OCI-LY1 (cell line): ENCODE results near the gene CCNH.

Experiments used
- H2AFZ ChIP-seq: fragments of 200-600 bp; sonication (generic), shearing (Covaris generic); 2 replicates; pipeline ENCODE4 v1.6.0; 2014; ENCODE audit warnings: antibody characterized with exemption, mild to moderate bottlenecking, low read length
- H3F3A ChIP-seq: fragments of 200-600 bp; sonication (generic), shearing (Covaris generic); 2 replicates; pipeline ENCODE4 v1.6.0; 2014; ENCODE audit warnings: mild to moderate bottlenecking, antibody characterized with exemption, low read length, moderate library complexity; ENCODE audit not compliant: insufficient read depth
- H3K27ac ChIP-seq: fragments of 200-600 bp; sonication (generic); 2 replicates; pipeline ENCODE4 v1.5.1; 2014; ENCODE audit warnings: low read length, mixed run types, mild to moderate bottlenecking, low read depth; ENCODE audit not compliant: poor library complexity, severe bottlenecking
- H3K27me3 ChIP-seq: fragments of 200-600 bp; sonication (generic); 2 replicates; pipeline ENCODE4 v1.6.0; 2014; ENCODE audit warnings: antibody characterized with exemption, mild to moderate bottlenecking, low read length, moderate library complexity; ENCODE audit not compliant: insufficient read depth
- H3K36me3 ChIP-seq: fragments of 200-600 bp; sonication (generic); 2 replicates; pipeline ENCODE4 v1.6.1; 2014; ENCODE audit warnings: mild to moderate bottlenecking, antibody characterized with exemption, low read length, moderate library complexity, mixed read lengths; ENCODE audit not compliant: insufficient read depth
- H3K4me1 ChIP-seq: fragments of 200-600 bp; sonication (generic); 2 replicates; pipeline ENCODE4 v1.5.1; 2014; ENCODE audit warnings: mild to moderate bottlenecking, low read length, moderate library complexity; ENCODE audit not compliant: insufficient read depth, severe bottlenecking
- H3K4me2 ChIP-seq: fragments of 200-600 bp; sonication (generic), shearing (Covaris generic); 2 replicates; pipeline ENCODE4 v1.6.1; 2014; ENCODE audit warnings: low read length
- H3K4me3 ChIP-seq: fragments of 200-600 bp; sonication (generic); 2 replicates; pipeline ENCODE4 v1.5.1; 2014; ENCODE audit warnings: low read length, low read depth, mild to moderate bottlenecking, mixed read lengths; ENCODE audit not compliant: poor library complexity, severe bottlenecking
- H3K79me2 ChIP-seq: fragments of 200-600 bp; shearing (Covaris generic); 2 replicates; pipeline ENCODE4 v1.6.1; 2016; ENCODE audit warnings: mixed run types, low read length, mixed read lengths; ENCODE audit not compliant: insufficient read depth
- H3K9ac ChIP-seq: fragments of 200-600 bp; sonication (generic), shearing (Covaris generic); 2 replicates; pipeline ENCODE4 v1.6.1; 2014; ENCODE audit warnings: mild to moderate bottlenecking, low read length, mixed read lengths
- H3K9me2 ChIP-seq: fragments of 200-600 bp; sonication (generic), shearing (Covaris generic); 2 replicates; pipeline ENCODE4 v1.6.1; 2014; ENCODE audit warnings: low read depth, mild to moderate bottlenecking, low read length, mixed read lengths
- H3K9me3 ChIP-seq: fragments of 200-600 bp; shearing (Covaris generic); 2 replicates; pipeline ENCODE4 v1.6.1; 2014; ENCODE audit warnings: low read length, mixed read lengths
- H4K20me1 ChIP-seq: fragments of 200-600 bp; sonication (generic), shearing (Covaris generic); 2 replicates; pipeline ENCODE4 v1.6.0; 2016; ENCODE audit warnings: mild to moderate bottlenecking, low read length; ENCODE audit not compliant: insufficient read depth
- CTCF ChIP-seq: fragments of 200-600 bp; sonication (generic), shearing (Covaris generic); IDR thresholded peaks from 2 replicates; pipeline ENCODE4 v1.5.1; 2017; ENCODE audit warnings: mild to moderate bottlenecking, antibody characterized with exemption, low read length, moderate library complexity, mixed read lengths
- EZH2 ChIP-seq: fragments of 200-600 bp; sonication (generic), shearing (Covaris generic); IDR thresholded peaks from 2 replicates; pipeline ENCODE4 v1.8.0; 2017; ENCODE audit warnings: borderline replicate concordance, mixed run types, mild to moderate bottlenecking, antibody characterized with exemption, low read length, moderate library complexity, mixed read lengths

Gene CCNH

GRCh38 chr5:87389296-87390034 is 23.3 kb downstream of the CCNH start:
- Histone ChIP-seq H2AFZ (no peak overlapping the region), H3F3A (peaks cover 3% of the 10 kb centered on the region), H3K27ac (no peak overlapping the region), H3K36me3 (peaks cover 92% of the 10 kb centered on the region), H3K9me2 (no peaks in the 10 kb centered on the region), H3K4me1 (no peaks in the 10 kb centered on the region), H3K9ac (no peak overlapping the region), H3K9me3 (no peaks in the 10 kb centered on the region), H3K4me3 (no peak overlapping the region), H4K20me1 (no peaks in the 10 kb centered on the region), H3K4me2 (no peak overlapping the region), H3K79me2 (no peaks in the 10 kb centered on the region), H3K27me3 (no peaks in the 10 kb centered on the region)
- TF ChIP-seq CTCF (no peak), EZH2 (no peak)

GRCh38 chr5:87388129-87388528 is 24.6 kb downstream of the CCNH start:
- H3K36me3 ChIP-seq: peaks cover 87% of the 10 kb centered on the region

GRCh38 chr5:87385802-87386201 is 26.9 kb downstream of the CCNH start:
- H3K27me3 ChIP-seq: no peaks in the 10 kb centered on the region
- H3F3A ChIP-seq: peaks cover 6% of the 10 kb centered on the region; the same call in 1 of the 2 replicates
- H3K36me3 ChIP-seq: peaks cover 87% of the 10 kb centered on the region

More at GRCh38 chr5:87388129-87388528, 24.6 kb downstream of the CCNH start:
- Histone ChIP-seq H3K4me2 (no peak overlapping the region), H3K27ac (no peak overlapping the region), H3K27me3 (no peaks in the 10 kb centered on the region), H3K4me1 (no peaks in the 10 kb centered on the region), H3K4me3 (no peak overlapping the region), H2AFZ (no peak overlapping the region), H3K9me3 (no peaks in the 10 kb centered on the region), H4K20me1 (no peaks in the 10 kb centered on the region), H3K9me2 (no peaks in the 10 kb centered on the region), H3F3A (peaks cover 4% of the 10 kb centered on the region), H3K9ac (no peak overlapping the region), H3K79me2 (no peaks in the 10 kb centered on the region)
- TF ChIP-seq EZH2 (no peak), CTCF (no peak)

More at GRCh38 chr5:87385802-87386201, 26.9 kb downstream of the CCNH start:
- no peaks in the 10 kb centered on the region for H3K9me3 ChIP-seq
- H3K4me3 ChIP-seq: no peak overlapping the region
- no peaks in the 10 kb centered on the region for H3K4me1 ChIP-seq
- no peak overlapping the region for H2AFZ ChIP-seq
- H3K79me2 ChIP-seq: no peaks in the 10 kb centered on the region
- no peaks in the 10 kb centered on the region for H3K9me2 ChIP-seq
- H3K27ac ChIP-seq: no peak overlapping the region
- H3K4me2 ChIP-seq: no peak overlapping the region
- TF ChIP-seq EZH2 (no peak), CTCF (no peak)
- no peaks in the 10 kb centered on the region for H4K20me1 ChIP-seq
- no peak overlapping the region for H3K9ac ChIP-seq
